ENCODE results near the gene CCDC9B.

The CCDC9B gene

DNA sequence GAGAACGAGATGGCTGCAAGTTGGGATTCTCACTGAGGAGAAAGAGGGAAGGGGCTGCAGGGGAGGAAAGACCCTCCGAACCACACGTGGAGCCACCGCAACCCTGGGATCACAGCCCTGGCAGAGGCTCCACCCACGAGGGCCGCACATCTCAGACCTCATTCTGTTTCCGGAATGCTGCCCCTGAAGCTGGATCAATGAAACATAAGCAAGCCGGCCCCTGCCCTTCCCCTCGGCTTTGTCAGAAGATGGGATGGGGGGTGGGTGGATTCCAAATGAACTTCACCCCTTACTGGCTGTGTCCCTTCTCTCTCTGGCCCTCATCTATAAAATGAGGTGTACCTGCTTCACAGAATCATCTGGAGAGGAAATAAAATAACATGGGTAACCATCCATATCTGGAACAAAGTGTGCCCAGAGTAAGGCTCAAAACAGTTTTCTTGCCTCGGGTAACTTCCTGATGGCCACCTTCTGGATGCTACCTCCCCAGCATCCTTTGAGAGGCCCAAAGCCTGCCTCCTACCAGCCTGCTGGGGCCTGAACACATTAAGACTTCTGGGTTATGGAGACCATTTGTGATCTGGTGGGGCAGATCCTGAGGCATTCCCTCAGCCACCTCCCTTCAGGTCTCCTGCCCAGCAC, 4.6 kb upstream of the CCDC9B start:
- Mint-ChIP-seq H3K4me1 (ENCODE audit: low read depth) (peaks cover 35% of the 10 kb centered on the region), H3K9me3 (no peaks in the 10 kb centered on the region), H3K36me3 (ENCODE audit: low read depth) (no peaks in the 10 kb centered on the region), H3K27me3 (peaks cover 6% of the 10 kb centered on the region), H3K4me3 (no peak overlapping the region), H3K27ac (no peak overlapping the region)
- intact Hi-C loops (cut with micrococcal nuclease): no loop called here

DNA sequence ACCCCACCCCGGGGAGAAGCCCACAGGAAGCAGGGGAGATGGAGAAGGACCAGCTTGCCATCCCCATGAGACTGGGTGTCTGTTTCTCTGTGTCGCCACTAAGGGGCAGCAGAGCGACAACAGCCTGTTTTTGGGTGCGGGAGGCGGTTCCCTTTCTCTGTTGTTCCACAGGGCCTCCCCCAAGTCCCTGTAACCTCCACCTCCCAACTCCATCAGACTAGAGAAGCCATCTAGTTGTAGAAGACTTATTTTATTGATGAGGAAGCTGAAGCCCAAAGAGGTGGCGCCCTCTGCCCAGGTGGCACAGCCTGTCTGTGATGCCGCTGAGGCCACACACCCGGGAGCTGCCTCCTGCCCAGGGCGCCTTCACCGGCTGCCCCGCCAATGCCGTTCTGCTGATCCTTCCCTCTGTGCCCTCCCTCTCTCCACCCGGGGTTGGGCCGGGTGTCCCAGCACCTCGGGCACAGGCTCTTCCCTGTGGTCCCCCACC, 3.9 kb upstream of the CCDC9B start:
- Mint-ChIP-seq H3K4me1 (ENCODE audit: low read depth) (peaks cover 42% of the 10 kb centered on the region), H3K4me3 (no peak overlapping the region), H3K36me3 (ENCODE audit: low read depth) (no peaks in the 10 kb centered on the region), H3K9me3 (no peaks in the 10 kb centered on the region), H3K27me3 (peaks cover 2% of the 10 kb centered on the region), H3K27ac (no peak overlapping the region)
- intact Hi-C loops (cut with micrococcal nuclease): loop anchor here (1.0 kb wide), 1 partner anchor 78 kb away; no protein-coding TSS in a partner anchor

DNA sequence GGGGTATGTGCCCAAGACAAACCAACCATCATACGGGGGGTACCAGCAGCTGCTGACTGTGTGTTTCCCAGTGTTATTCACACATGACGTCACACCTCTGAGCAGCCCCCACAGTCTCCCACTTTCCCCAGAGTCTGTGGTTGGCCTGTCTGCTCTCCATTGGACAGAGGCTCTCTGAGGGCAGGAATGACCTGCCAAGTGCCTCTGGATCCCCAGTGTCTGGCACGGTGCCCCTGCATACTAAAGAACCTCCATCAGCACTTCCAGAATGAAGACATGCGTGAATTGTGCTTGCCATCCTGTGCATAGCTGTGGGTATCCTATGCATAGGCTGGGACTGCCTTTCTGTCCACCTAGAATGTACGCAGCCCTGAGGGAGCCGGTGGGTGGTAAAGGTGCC, 3.5 kb upstream of the CCDC9B start:
- H3K27ac Mint-ChIP-seq: no peak overlapping the region
- intact Hi-C loops (cut with micrococcal nuclease): loop anchor here (1.0 kb wide), 1 partner anchor 78 kb away; no protein-coding TSS in a partner anchor
- no peaks in the 10 kb centered on the region for H3K36me3 Mint-ChIP-seq (ENCODE audit: low read depth)
- H3K4me3 Mint-ChIP-seq: no peak overlapping the region
- peaks cover 2% of the 10 kb centered on the region for H3K27me3 Mint-ChIP-seq
- H3K4me1 Mint-ChIP-seq (ENCODE audit: low read depth): peaks cover 46% of the 10 kb centered on the region
- no peaks in the 10 kb centered on the region for H3K9me3 Mint-ChIP-seq

DNA sequence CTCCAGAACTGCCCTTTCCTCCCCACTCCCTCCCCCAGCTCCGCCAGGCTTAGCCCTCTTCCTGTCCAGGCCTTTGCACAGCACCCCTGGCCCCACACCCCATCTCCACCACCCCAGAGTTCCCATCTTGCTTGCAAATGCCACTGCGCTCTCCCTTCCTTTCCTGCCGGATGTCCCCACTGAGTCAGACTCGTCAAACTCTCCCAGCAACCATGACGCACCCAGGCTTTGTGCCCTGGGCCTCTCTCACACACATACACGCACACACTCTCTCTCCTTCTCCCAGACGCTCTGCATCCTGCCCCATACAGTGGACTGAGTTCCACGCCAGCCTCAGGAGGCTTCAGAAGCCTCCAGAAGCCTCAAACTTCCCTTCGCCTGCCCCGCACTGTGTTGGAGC, 2.8 kb upstream of the CCDC9B start:
- intact Hi-C loops (cut with micrococcal nuclease): no loop called here
- peaks cover 54% of the 10 kb centered on the region for H3K4me1 Mint-ChIP-seq (ENCODE audit: low read depth)
- H3K27me3 Mint-ChIP-seq: peaks cover 2% of the 10 kb centered on the region

DNA sequence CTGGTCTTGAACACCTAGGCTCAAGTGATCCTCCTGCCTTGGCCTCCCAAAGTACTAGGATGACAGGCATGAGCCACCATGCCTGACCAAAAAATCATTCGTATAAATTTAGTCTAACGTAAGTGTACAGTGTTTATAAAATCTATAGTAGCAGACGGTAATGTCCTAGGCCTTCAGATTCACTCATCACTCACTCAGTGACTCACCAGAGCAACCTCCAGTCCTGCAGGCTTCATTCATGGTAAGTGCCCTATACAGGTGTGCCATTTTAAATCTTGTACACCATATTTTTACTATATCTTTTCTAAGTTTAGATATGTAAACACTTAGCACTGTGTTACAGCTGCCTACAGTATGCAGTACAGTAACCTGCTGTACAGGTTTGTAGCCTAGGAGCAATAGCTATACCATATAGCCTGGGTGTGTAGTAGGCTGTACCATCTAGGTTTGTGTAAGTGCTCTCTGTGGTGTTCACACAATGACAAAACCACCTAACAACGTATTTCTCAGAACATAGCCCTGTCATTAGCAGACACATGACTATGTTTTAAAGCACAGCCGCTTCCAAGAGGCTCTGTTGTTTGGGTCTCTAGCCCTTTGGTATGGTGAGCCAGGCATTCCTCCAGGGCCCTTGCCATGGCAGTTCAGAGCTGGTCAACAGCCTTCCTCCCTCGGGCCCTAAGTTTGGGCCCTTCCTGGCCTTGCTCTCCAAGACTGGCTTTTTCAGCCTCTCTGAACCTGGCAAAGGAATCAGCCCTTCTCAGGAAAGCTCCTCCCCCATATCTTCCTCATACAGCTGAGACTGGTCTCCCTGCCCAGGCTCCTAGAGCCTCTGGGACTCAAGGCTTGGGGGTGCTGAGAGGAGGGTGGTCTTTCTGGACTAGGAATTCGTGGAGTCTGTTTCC, 1.9 kb upstream of the CCDC9B start:
- Mint-ChIP-seq H3K9me3 (no peaks in the 10 kb centered on the region), H3K36me3 (ENCODE audit: low read depth) (peaks cover 8% of the 10 kb centered on the region), H3K4me3 (no peak overlapping the region), H3K4me1 (ENCODE audit: low read depth) (peaks cover 62% of the 10 kb centered on the region), H3K27me3 (peaks cover 2% of the 10 kb centered on the region), H3K27ac (peak overlapping the region; percentile 17)
- intact Hi-C loops (cut with micrococcal nuclease): no loop called here

More for the DNA sequence above, 2.8 kb upstream of the CCDC9B start:
- H3K9me3 Mint-ChIP-seq: no peaks in the 10 kb centered on the region
- peaks cover 6% of the 10 kb centered on the region for H3K36me3 Mint-ChIP-seq (ENCODE audit: low read depth)
- peak overlapping the region; percentile 14 for H3K4me3 Mint-ChIP-seq
- H3K27ac Mint-ChIP-seq: peak overlapping the region; percentile 17

DNA sequence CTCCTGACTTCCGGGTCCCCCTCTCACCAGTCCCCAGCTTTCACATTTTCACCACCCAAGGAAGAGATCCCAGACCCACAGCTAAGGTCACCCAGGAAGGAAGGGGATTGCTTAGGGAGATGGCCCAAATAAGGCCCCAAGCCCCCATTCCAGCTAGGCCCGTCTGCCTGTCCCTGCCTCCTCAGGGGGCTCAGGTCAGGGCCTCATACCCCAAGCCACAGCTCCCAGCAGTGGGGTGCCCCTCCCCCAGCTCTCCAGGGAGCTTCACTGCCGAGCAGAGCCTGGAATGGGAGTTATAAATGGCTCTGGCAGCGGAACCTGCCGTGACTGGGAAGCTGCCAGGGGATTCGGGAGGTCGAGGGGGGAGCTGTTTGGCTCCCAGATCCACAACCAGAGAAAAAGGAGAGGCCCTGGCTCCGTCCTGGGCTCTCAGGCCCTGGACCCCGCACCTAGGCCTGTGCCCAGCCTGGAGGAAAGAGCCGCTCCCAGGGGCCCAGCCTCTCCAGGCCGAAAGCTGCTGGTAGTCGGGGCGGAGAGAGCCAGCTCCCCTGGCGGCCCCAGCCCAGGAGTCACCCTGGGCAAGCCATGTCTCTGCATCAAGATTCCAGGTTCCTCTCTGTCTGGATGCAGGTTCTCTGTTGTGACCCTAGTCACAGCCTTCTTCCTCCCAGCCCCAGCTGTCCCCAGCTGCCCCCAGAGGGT, 550 bp downstream of the CCDC9B start:
- peak overlapping the region; percentile 91 for H3K27ac Mint-ChIP-seq
- intact Hi-C loops (cut with micrococcal nuclease): no loop called here
- no peaks in the 10 kb centered on the region for H3K27me3 Mint-ChIP-seq
- peak overlapping the region; percentile 75 for H3K4me3 Mint-ChIP-seq
- H3K9me3 Mint-ChIP-seq: no peaks in the 10 kb centered on the region
- H3K36me3 Mint-ChIP-seq (ENCODE audit: low read depth): peaks cover 16% of the 10 kb centered on the region
- peaks cover 87% of the 10 kb centered on the region for H3K4me1 Mint-ChIP-seq (ENCODE audit: low read depth)

DNA sequence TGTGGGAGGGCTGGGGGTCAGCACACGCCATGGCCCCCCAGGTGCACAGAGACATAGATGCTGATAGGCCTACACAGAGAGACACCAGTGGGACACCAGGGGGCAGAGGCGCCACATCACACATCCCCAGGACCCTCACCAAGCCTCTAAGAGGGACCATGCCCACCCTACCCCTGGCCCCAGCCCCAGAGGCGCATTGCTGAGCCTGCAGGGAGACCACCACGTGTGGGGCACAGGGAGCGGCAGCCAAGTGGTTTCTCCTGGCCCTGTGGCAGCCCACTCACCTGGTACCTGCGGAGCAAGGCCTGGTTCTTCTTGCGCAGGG, 1.2 kb downstream of the CCDC9B start:
- Mint-ChIP-seq H3K4me1 (ENCODE audit: low read depth) (peaks cover 90% of the 10 kb centered on the region), H3K9me3 (no peaks in the 10 kb centered on the region), H3K36me3 (ENCODE audit: low read depth) (peaks cover 16% of the 10 kb centered on the region), H3K27me3 (no peaks in the 10 kb centered on the region), H3K27ac (peak overlapping the region; percentile 91), H3K4me3 (peak overlapping the region; percentile 75)
- intact Hi-C loops (cut with micrococcal nuclease): loop anchor here (2.0 kb wide), 1 partner anchor 61 kb away; no protein-coding TSS in a partner anchor

DNA sequence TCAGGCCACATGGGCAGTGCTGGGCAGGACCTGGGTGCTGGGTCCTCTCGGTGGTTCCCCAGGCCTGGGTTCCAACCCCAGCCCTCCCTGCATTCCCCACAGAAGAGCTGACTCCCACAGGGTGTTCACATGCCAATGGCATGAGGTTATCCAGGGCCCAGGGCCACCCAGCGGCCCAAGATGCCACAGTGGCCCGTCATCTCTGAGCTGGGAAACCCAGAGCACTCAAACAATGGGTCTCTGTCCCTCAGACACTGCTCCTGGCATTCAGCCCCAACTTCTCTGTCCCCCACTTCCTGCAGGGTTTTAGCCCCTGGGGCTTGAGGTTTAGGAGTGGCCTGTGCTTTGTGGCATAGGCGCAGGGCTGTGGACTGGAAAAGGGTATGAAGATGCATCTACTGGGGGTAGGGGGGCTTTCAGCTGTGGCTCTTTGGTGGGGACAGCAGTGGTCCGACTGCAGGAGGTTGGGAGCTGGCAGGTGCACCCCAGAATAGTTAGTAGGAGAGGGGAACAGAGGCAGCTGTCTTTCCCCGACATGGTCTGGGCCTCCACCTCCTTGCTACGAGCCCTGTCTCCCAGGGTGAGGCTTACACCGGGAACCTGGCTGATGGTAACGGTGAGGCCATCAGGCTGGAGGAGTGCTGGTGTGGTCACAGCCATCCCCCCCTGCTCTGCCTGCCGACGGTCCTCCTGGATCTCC, 1.7 kb downstream of the CCDC9B start:
- intact Hi-C loops (cut with micrococcal nuclease): loop anchor here (2.0 kb wide), 1 partner anchor 60 kb away; no protein-coding TSS in a partner anchor
- Mint-ChIP-seq H3K27me3 (no peaks in the 10 kb centered on the region), H3K9me3 (no peaks in the 10 kb centered on the region), H3K27ac (peak overlapping the region; percentile 91), H3K4me3 (no peak overlapping the region), H3K4me1 (ENCODE audit: low read depth) (peaks cover 90% of the 10 kb centered on the region), H3K36me3 (ENCODE audit: low read depth) (peaks cover 16% of the 10 kb centered on the region)

DNA sequence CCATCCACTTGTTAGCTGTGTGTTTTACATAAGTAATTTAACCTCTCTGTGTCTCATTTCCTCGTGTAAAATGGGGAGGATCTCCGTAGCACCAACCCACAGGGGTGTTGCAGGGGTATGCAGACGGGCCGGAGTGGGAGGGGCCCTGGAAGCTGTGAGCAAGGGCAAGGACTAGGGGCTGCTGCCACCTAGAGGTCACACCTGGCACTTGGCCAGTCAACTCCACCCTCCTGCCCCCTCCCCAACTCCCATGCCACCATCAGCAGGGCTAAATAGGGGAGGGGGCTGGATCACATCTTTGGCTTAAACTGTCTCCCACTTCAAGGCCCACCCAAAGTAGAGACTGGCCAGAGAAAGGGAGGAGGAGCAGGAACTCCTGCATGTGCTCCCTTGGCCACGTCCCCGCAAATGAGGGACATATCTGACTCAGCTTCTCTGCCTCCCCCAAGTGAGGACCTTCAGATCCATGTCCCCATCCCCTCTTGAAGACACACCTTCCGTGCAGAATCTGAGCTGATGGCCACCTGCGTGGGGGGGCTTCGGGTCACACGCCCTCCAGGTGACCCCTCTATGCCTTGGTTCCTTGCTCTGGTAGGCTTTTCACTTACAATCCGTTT, 2.6 kb downstream of the CCDC9B start:
- Mint-ChIP-seq H3K27me3 (no peaks in the 10 kb centered on the region), H3K4me3 (no peak overlapping the region), H3K4me1 (ENCODE audit: low read depth) (peaks cover 90% of the 10 kb centered on the region), H3K9me3 (no peaks in the 10 kb centered on the region), H3K36me3 (ENCODE audit: low read depth) (peaks cover 16% of the 10 kb centered on the region), H3K27ac (peak overlapping the region; percentile 100)
- intact Hi-C loops (cut with micrococcal nuclease): loop anchor here (2.0 kb wide), 1 partner anchor 59 kb away; no protein-coding TSS in a partner anchor

DNA sequence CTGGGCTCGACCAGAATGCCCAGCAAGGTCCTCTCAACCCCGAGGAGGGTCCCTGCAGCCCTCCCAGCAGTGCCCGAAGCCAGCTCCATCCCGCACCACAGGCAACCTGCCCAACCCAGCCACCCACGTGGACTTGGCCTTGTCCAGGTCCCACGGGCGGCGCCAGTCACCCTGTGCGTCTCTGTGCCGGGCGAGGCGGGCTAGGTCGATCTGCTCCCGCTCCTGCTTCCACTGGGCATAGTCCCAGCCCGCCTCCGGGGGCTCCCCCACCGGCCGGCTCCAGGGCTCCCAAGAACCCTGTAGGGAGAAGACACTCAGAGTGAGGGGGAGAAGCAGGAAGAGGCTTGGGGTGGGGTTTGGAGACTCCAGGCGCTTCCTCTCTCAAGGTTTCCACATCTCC, 3.1 kb downstream of the CCDC9B start:
- H3K27ac Mint-ChIP-seq: peak overlapping the region; percentile 100
- H3K4me3 Mint-ChIP-seq: no peak overlapping the region
- peaks cover 16% of the 10 kb centered on the region for H3K36me3 Mint-ChIP-seq (ENCODE audit: low read depth)
- intact Hi-C loops (cut with micrococcal nuclease): no loop called here
- H3K4me1 Mint-ChIP-seq (ENCODE audit: low read depth): peaks cover 91% of the 10 kb centered on the region
- H3K27me3 Mint-ChIP-seq: no peaks in the 10 kb centered on the region
- H3K9me3 Mint-ChIP-seq: no peaks in the 10 kb centered on the region

DNA sequence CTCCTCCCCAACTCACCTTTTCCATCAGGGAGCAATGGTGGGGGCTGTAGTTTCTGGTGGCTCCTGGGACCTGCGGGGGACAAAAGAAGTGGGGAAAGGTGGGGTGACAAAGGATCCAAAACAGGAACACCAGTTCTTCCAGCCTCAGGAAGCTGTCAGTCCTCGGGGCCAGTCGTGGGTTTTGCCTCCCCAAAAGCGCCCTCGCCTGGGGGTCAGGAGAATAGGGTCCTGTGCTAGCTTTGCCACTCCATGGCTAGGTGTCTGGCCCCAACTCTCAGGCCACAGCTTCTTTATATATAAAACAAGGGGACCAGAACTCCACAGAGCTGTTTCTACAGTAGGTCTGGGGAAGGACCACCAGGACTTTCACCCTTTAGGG, 4.0 kb downstream of the CCDC9B start:
- no peaks in the 10 kb centered on the region for H3K9me3 Mint-ChIP-seq
- H3K27me3 Mint-ChIP-seq: no peaks in the 10 kb centered on the region
- peak overlapping the region; percentile 100 for H3K27ac Mint-ChIP-seq
- no peak overlapping the region for H3K4me3 Mint-ChIP-seq
- peaks cover 98% of the 10 kb centered on the region for H3K4me1 Mint-ChIP-seq (ENCODE audit: low read depth)
- intact Hi-C loops (cut with micrococcal nuclease): no loop called here
- H3K36me3 Mint-ChIP-seq (ENCODE audit: low read depth): peaks cover 22% of the 10 kb centered on the region

DNA sequence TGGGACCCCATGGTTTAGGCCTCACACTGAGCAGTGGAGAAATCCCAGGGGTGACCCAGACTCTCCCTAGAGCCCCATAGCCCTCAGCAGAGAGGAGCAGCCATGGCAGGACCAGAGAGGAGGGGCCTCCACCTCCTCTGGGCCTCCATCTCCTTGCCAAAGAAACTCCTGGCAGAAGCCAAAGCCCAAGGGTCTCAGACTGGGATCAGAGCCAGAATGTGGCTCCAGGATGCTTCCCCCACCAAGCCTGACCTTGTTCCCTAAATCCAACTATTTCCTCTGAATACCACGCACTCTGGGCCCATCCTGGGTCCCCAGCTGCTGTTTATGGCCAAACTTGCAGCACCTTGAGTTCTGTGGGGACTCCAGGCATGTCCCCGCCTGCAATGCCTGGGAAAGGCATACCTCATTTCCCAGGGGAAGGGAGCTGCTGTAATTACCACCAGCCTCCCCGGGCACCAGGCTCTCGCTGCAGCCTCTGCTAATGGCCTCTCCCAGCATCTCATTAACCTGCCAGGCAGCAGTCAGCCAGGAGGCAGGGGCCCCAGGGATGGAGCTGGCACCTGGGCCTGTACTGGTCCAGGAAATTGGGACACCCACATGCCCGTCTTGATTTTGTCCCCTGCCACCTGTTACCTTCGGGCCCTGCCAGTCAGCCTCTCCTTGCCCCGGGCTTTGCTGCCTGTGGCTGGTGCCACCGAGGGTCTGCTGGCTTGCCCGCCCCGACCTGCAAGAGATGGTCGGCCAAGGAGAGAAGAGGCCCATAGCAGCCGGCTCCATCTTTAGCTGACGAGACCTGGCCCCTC, 4.6 kb downstream of the CCDC9B start:
- intact Hi-C loops (cut with micrococcal nuclease): loop anchor here (2.0 kb wide), 1 partner anchor 51 kb away; no protein-coding TSS in a partner anchor
- H3K27ac Mint-ChIP-seq: peak overlapping the region; percentile 100
- H3K4me1 Mint-ChIP-seq (ENCODE audit: low read depth): peaks cover 95% of the 10 kb centered on the region
- no peaks in the 10 kb centered on the region for H3K27me3 Mint-ChIP-seq
- H3K4me3 Mint-ChIP-seq: peak overlapping the region; percentile 18
- no peaks in the 10 kb centered on the region for H3K9me3 Mint-ChIP-seq
- H3K36me3 Mint-ChIP-seq (ENCODE audit: low read depth): peaks cover 25% of the 10 kb centered on the region

Measured in dendritic cell treated with granulocyte-macrophage colony-stimulating factor and Interleukin-4, amounts not matched to agents 40 ng/mL and 50 ng/mL, for 4 days (primary cell).